ENCODE measurements around the gene ALG6.
"Not testable (repeated sequence)": the region's sequence is repeated elsewhere in the genome, so short reads cannot be mapped to it uniquely, and the experiment has no call there.

Gene ALG6

GRCh38 chr1:63328781-63329180, 38.6 kb upstream of the ALG6 start:
- no peak for DNase-seq

- DNase-seq, result no peak
These were observed 37.7 kb upstream of the ALG6 start for GRCh38 chr1:63329621-63330330.

GRCh38 chr1:63330331-63330916, 37.0 kb upstream of the ALG6 start:
- no peak for DNase-seq

- DNase-seq, result no peak
These were observed 25.0 kb upstream of the ALG6 start for GRCh38 chr1:63342402-63342801.

- no peak for DNase-seq
These were observed 23.5 kb upstream of the ALG6 start for GRCh38 chr1:63343922-63344321.

GRCh38 chr1:63350320-63350719, 17.1 kb upstream of the ALG6 start:
- DNase-seq, result no peak

GRCh38 chr1:63352736-63353135, 14.7 kb upstream of the ALG6 start:
- DNase-seq, result no peak

- not testable (repeated sequence) for DNase-seq
These were observed 11.2 kb upstream of the ALG6 start for GRCh38 chr1:63356234-63356633.

- no peak for DNase-seq
These were observed 7.9 kb upstream of the ALG6 start for GRCh38 chr1:63359561-63359960.

GRCh38 chr1:63362073-63362472, 5.4 kb upstream of the ALG6 start:
- DNase-seq, result no peak

GRCh38 chr1:63362578-63362977, 4.8 kb upstream of the ALG6 start:
- no peak for DNase-seq

- no peak for DNase-seq
These were observed 4.4 kb upstream of the ALG6 start for GRCh38 chr1:63363014-63363413.

- no peak for DNase-seq
These were observed 566 bp upstream of the ALG6 start for GRCh38 chr1:63366908-63367214.

GRCh38 chr1:63368131-63368530, 704 bp downstream of the ALG6 start:
- DNase-seq, result no peak

- no peak for DNase-seq
These were observed 12.2 kb downstream of the ALG6 start for GRCh38 chr1:63379583-63379982.

GRCh38 chr1:63381741-63382140, 14.3 kb downstream of the ALG6 start:
- no peak for DNase-seq

GRCh38 chr1:63401945-63402344, 34.5 kb downstream of the ALG6 start:
- DNase-seq, result no peak

- no peak for DNase-seq
These were observed 36.0 kb downstream of the ALG6 start for GRCh38 chr1:63403386-63403785.

GRCh38 chr1:63405021-63405420, 37.6 kb downstream of the ALG6 start:
- no peak for DNase-seq

- no peak for DNase-seq
These were observed 38.6 kb downstream of the ALG6 start for GRCh38 chr1:63405987-63406386.

- DNase-seq, result no peak
These were observed 39.6 kb downstream of the ALG6 start for GRCh38 chr1:63407002-63407401.

- DNase-seq, result peak; percentile 84
These were observed 40.9 kb downstream of the ALG6 start for GRCh38 chr1:63408331-63408730.

GRCh38 chr1:63411066-63411465, 43.6 kb downstream of the ALG6 start:
- DNase-seq, result no peak

GRCh38 chr1:63413394-63413793, 46.0 kb downstream of the ALG6 start:
- no peak for DNase-seq

- DNase-seq, result no peak
These were observed 47.4 kb downstream of the ALG6 start for GRCh38 chr1:63414691-63415365.

Data from NCI-H524 treated with DMSO at 0.1 percent for 48 hours (cell line).